HepG2 (cell line): ENCODE results near the gene HACL1.

Experiments
- CREB3 ChIP-seq: sonication (generic); formaldehyde crosslinking; IDR thresholded peaks from 2 replicates; pipeline ENCODE4 v1.5.0; 2020; ENCODE audit warnings: missing genetic modification reagents
- FOXJ3 ChIP-seq: sonication (generic); formaldehyde crosslinking; IDR thresholded peaks from 2 replicates; pipeline ENCODE4 v1.4.0; 2020; ENCODE audit warnings: missing genetic modification reagents, mild to moderate bottlenecking, borderline replicate concordance
- JUN ChIP-seq: sonication (generic); formaldehyde crosslinking; IDR thresholded peaks from 2 replicates; pipeline ENCODE4 v1.4.0; 2020; ENCODE audit warnings: mild to moderate bottlenecking, missing genetic modification reagents
- MZF1 ChIP-seq: sonication (generic); formaldehyde crosslinking; IDR thresholded peaks from 2 replicates; pipeline ENCODE4 v1.8.1; 2023; ENCODE audit warnings: mild to moderate bottlenecking, missing genetic modification reagents, borderline replicate concordance
- SAFB2 ChIP-seq: sonication (generic); formaldehyde crosslinking; IDR thresholded peaks from 2 replicates; pipeline ENCODE4 v1.5.1; 2020; ENCODE audit warnings: missing genetic modification reagents, low read depth, mild to moderate bottlenecking, borderline replicate concordance
- SIN3B ChIP-seq: fragments of 150-350 bp; IDR thresholded peaks from 2 replicates; pipeline ENCODE4 v1.6.1; 2014; ENCODE audit warnings: low read length
- ZNF296 ChIP-seq: sonication (generic); formaldehyde crosslinking; conservative IDR thresholded peaks from 2 replicates; pipeline ENCODE4 v1.5.0; 2020; ENCODE audit warnings: mild to moderate bottlenecking, missing genetic modification reagents

GRCh38 chr3:15527031-15527459 lies 74.3 kb downstream of the HACL1 start:
- TF ChIP-seq JUN (CRISPR knock-in tag): no peak
- no peak for TF ChIP-seq CREB3 (CRISPR knock-in tag)
- TF ChIP-seq MZF1 (CRISPR knock-in tag): no peak
- no peak for TF ChIP-seq SIN3B
- TF ChIP-seq FOXJ3 (CRISPR knock-in tag): no peak
- no peak for TF ChIP-seq SAFB2 (CRISPR knock-in tag)
- no peak for TF ChIP-seq ZNF296 (CRISPR knock-in tag)
